Astrocyte of the cerebellum (primary cell): ENCODE measurements around the gene NDUFB7.
"Not testable (repeated sequence)": the region's sequence is repeated elsewhere in the genome, so short reads cannot be mapped to it uniquely, and the experiment has no call there.

Source experiments
- DNase-seq: peaks from one replicate; pipeline ENCODE4 v3.0.0-alpha.2; 2011; ENCODE audit warnings: low read depth
- H3K4me3 ChIP-seq: 2 replicates; pipeline ENCODE4 v1.5.1; 2011; ENCODE audit warnings: mild to moderate bottlenecking, low read depth, low read length, moderate library complexity
- in situ Hi-C: cut with HindIII; loops from 2 replicates; pipeline ENCODE4 v1.10.0; 2017; ENCODE audit warnings: low sequenced_read_pairs
- TF ChIP-seq, protein P1 (sequence below): IDR thresholded peaks from 2 replicates; pipeline ENCODE4 v1.5.1; 2012; ENCODE audit warnings: low read length, low read depth, moderate library complexity, mild to moderate bottlenecking; ENCODE audit errors: missing control alignments

NDUFB7 gene

DNA sequence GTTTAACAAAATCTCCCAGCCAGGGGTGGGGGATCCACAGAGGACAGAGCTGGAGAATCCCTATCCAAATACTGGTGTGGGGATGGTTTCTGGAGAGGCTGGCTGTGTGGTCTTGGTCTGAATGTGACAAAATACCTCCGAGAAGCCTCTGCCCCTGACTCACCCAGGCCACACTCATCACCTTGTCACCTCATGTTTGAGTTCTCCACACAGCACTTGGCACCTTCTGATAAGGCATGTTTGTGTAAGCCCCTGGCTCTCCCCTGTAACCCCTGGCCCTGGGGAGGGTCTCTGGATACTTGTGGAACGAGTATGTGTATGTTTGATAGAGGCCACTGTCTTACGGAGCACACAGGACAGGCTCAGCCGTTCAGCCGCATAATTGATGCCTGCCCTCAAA, 27.8 kb downstream of the NDUFB7 start:
- TF ChIP-seq, protein P1, sequence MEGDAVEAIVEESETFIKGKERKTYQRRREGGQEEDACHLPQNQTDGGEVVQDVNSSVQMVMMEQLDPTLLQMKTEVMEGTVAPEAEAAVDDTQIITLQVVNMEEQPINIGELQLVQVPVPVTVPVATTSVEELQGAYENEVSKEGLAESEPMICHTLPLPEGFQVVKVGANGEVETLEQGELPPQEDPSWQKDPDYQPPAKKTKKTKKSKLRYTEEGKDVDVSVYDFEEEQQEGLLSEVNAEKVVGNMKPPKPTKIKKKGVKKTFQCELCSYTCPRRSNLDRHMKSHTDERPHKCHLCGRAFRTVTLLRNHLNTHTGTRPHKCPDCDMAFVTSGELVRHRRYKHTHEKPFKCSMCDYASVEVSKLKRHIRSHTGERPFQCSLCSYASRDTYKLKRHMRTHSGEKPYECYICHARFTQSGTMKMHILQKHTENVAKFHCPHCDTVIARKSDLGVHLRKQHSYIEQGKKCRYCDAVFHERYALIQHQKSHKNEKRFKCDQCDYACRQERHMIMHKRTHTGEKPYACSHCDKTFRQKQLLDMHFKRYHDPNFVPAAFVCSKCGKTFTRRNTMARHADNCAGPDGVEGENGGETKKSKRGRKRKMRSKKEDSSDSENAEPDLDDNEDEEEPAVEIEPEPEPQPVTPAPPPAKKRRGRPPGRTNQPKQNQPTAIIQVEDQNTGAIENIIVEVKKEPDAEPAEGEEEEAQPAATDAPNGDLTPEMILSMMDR, result no peak
- no peak for DNase-seq
- H3K4me3 ChIP-seq, result no peak overlapping the region
- in situ Hi-C loops, result no loop called here

DNA sequence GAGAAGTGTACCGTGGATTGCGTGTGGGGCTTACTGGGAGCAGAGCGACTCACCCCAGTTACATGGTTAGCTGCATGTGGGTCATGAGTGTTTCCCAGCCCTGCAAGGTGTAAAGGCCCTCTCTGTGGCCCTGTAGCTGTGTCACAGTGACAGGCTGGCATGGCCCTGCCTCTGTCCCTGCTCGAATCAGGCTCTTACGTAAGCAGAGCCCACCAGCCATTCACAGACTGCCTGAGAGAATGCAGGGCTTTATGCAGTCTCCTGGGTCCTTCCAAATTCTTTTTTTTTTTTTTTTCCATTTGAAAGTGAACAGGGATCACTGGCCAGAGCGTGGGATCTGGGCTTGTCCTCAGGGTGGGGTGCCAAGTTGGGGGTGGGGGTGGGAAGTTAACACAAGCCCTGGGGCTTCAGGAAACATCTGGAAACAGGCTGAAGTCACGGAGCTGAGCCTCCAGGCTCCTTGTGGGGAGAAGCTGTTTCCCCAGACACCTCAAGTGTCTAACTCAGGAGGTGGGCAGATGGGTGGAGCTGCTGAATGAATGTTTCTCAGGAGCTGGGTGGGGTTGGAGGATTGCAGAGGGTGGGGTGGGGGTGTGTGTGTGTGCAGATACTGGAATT, 29.0 kb downstream of the NDUFB7 start:
- no peak overlapping the region for H3K4me3 ChIP-seq
- in situ Hi-C loops, result no loop called here
- DNase-seq, result no peak
- TF ChIP-seq, protein P1, result no peak

DNA sequence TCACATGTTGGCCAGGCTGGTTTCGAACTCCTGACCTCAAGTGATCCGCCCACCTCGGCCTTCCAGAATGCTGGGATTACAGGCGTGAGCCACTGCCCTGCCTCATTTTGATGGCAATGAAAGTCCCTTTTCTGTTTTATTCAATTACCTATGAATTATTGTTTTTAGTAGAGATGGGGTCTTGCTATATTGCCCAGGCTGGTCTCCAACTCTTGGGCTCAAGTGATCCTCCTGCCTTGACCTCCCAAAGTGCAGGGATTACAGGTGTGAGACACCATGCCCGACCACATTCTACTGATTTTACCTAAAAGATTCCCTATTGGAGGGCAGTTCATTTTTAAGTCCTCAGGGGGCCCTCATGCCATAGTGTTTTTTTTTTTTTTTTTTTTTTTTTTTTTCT, 29.9 kb downstream of the NDUFB7 start:
- H3K4me3 ChIP-seq, in situ Hi-C loops, DNase-seq: not testable (repeated sequence)

DNA sequence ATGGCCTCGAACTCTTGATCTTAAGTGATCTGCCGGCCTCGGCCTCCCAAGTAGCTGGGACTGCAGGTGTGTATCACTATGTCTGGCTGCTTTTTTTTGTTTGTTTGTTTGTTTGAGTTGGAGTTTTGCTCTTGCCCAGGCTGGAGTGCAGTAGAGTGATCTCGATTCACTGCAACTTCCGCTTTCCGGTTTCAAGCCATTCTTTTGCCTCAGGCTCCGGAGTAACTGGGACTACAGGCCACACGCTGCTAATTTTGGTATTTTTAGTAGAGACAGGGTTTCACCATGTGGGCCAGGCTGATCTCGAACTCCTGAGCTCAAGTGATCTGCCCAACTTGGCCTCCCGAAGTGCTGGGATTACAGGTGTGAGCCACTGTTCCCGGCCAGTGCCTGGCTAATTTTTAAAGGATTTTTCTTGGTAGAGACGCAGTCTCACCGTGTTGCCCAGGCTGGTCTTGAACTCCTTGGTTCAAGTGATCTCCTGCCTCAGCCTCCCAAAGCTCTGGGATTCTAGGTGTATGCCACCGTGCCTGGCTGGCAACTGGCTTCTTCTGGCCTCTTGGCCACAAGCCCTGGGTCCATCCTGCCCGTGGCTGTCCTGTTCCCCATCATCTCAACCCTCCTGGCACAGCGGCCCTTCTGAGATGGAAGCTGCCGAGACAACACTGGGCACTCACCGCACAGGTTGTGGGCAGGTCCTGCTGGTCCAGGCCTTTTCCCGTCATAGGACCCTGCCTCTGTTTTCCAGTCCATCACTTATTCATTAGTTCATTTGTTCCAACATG, 30.9 kb downstream of the NDUFB7 start:
- in situ Hi-C loops, result no loop called here
- no peak for DNase-seq
- no peak overlapping the region for H3K4me3 ChIP-seq
- TF ChIP-seq, protein P1, result no peak

DNA sequence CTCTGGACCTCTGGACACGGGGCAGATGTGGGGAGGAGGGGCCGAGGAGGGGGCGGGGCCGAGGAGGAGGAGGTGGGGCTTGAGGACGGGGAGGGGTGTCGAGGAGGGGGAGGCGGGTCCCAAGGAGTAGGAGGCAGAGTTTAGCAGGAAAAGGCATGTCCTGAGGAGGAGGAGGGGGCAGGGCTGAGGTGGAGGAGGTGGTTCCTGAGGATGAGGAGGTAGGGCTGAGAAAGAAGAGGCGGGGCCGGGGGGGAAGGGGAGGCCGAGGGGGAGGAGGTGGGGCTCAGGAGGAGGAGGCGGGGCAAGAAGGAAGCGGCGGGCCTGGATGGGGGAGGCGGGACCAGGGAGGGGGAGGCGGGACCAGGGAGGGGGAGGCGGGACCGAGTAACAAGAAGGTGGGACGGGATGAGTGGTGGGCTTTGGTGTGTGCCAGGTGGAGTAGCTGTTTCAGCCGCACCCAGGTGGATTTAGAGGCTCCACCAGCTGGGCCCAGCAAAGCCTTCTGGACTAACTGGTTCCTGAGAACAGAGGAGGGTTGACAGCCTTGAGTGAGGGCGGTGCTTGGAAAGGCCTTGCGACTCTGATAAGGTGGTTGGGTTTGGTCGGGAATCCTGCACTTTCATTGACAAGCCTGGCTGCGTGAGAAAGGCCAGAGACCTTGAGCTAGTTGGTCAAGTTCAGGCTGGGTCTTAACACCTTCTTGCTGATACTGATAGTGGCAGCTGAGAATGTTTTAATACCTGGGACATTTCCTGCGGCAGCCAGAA, 34.8 kb downstream of the NDUFB7 start:
- no peak for DNase-seq
- TF ChIP-seq, protein P1, result no peak
- H3K4me3 ChIP-seq, result no peak overlapping the region
- in situ Hi-C loops, result no loop called here

DNA sequence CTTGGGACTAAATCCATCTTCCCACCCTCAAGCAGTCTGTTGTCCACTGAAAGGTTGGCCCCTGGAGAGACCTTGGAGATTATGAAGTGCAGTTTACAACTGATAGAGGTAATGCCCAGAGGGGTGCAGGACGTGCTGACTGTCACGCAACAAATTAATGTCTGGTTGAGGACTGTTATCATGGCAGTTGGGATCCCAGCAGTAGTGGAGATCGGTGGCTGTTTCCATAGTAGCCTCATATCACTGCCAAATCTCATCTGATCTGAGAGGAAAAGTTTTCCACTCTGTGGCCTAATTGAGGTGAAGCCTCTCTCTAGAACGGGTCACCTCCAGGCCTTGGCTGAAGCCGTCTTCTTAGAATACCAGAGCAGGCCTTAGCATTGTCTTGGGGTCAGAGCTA, 38.4 kb downstream of the NDUFB7 start:
- TF ChIP-seq, protein P1, result no peak
- no peak overlapping the region for H3K4me3 ChIP-seq
- in situ Hi-C loops, result no loop called here

More for the DNA sequence above, 38.4 kb downstream of the NDUFB7 start:
- DNase-seq, result no peak
